Retinal pigment epithelial cell (primary cell): ENCODE results near the gene MIEF1.
A peak's percentile ranks its signal among the peaks of the same experiment; 100 is the strongest.
"Not testable (repeated sequence)": the region's sequence is repeated elsewhere in the genome, so short reads cannot be mapped to it uniquely, and the experiment has no call there.

Experiments used
- DNase-seq: peaks from one replicate; pipeline ENCODE4 v3.0.0-alpha.2; 2010; ENCODE audit warnings: low read depth
- H3K4me3 ChIP-seq: 2 replicates; pipeline ENCODE4 v1.5.1; 2011; ENCODE audit warnings: mild to moderate bottlenecking, low read length, control low read depth, moderate library complexity
- CTCF ChIP-seq: conservative IDR thresholded peaks from 2 replicates; pipeline ENCODE4 v1.5.1; 2011; ENCODE audit warnings: low read depth, low read length, control low read depth, inconsistent platforms

Gene MIEF1

GRCh38 chr22:39520226-39521105 lies 18.4 kb downstream of the MIEF1 start, which contains the start of gene ATF4:
TSS of gene ATF4 (plus strand) at chr22:39520562. CDS start at chr22:39521446, 884 bp downstream.
- H3K4me3 ChIP-seq: peak within 1 kb of the TSS; percentile 94
- TF ChIP-seq CTCF: no peak
- DNase-seq: peak; percentile 57

GRCh38 chr22:39521106-39521885 lies 19.2 kb downstream of the MIEF1 start:
- not testable (repeated sequence) for DNase-seq
- H3K4me3 ChIP-seq: peak overlapping the region; percentile 94

GRCh38 chr22:39522091-39522490 lies 20.0 kb downstream of the MIEF1 start:
- DNase-seq: not testable (repeated sequence)
- peak overlapping the region; percentile 94 for H3K4me3 ChIP-seq

- TF ChIP-seq CTCF: no peak
- H3K4me3 ChIP-seq: peak overlapping the region; percentile 94
- no peak for DNase-seq
Measured at GRCh38 chr22:39522567-39523300, 20.6 kb downstream of the MIEF1 start.

- no peak for DNase-seq
- no peak overlapping the region for H3K4me3 ChIP-seq
- TF ChIP-seq CTCF: no peak
Measured at GRCh38 chr22:39524089-39524752, 22.1 kb downstream of the MIEF1 start.

- no peak for TF ChIP-seq CTCF
- DNase-seq: no peak
- H3K4me3 ChIP-seq: no peak overlapping the region
Measured at GRCh38 chr22:39524753-39525657, 22.9 kb downstream of the MIEF1 start.

GRCh38 chr22:39525658-39525975 lies 23.5 kb downstream of the MIEF1 start:
- DNase-seq: no peak
- no peak for TF ChIP-seq CTCF
- H3K4me3 ChIP-seq: no peak overlapping the region
